Stimulated activated naive B cell treated with anti-CD40 and anti-IgM and Interleukin-4, amounts not matched to agents 10 μg/mL and 1 μg/mL and 100 μg/mL, for 72 hours (primary cell): Measurements from ENCODE around the gene CIAO3.
A peak's percentile ranks its signal among the peaks of the same experiment; 100 is the strongest.
"Not testable (repeated sequence)": the region's sequence is repeated elsewhere in the genome, so short reads cannot be mapped to it uniquely, and the experiment has no call there.

ENCODE experiments used
- ATAC-seq, 2 donors: fragments of 150-1000 bp; cut with Tn5 transposase; replicated peaks; 2 replicates each; pipeline ENCODE4 v1.10.0; 2021; ENCODE audit warnings: moderate library complexity in 1 of 2
- DNase-seq: peaks from one replicate; pipeline ENCODE4 v3.0.0; 2021
- H3K27ac Mint-ChIP-seq: one replicate; pipeline ENCODE4 v1.8.0; 2022; ENCODE audit warnings: mild to moderate bottlenecking, mixed read lengths
- H3K27me3 Mint-ChIP-seq, 2 donors: one replicate each; pipeline ENCODE4 v1.8.0; 2022; ENCODE audit warnings: mixed read lengths in 2 of 2
- H3K36me3 Mint-ChIP-seq, 2 donors: one replicate each; pipeline ENCODE4 v1.8.0; 2022; ENCODE audit warnings: mixed read lengths in 2 of 2, mild to moderate bottlenecking in 1 of 2
- H3K4me1 Mint-ChIP-seq, 2 donors: one replicate each; pipeline ENCODE4 v1.8.0; 2022; ENCODE audit warnings: mixed read lengths in 2 of 2, mild to moderate bottlenecking in 1 of 2
- H3K4me3 Mint-ChIP-seq, 2 donors: one replicate each; pipeline ENCODE4 v1.8.0; 2022; ENCODE audit warnings: mild to moderate bottlenecking in 2 of 2, mixed read lengths in 2 of 2, moderate library complexity in 1 of 2
- H3K9me3 Mint-ChIP-seq, 2 donors: one replicate each; pipeline ENCODE4 v1.8.0; 2022; ENCODE audit warnings: mixed read lengths in 2 of 2, mild to moderate bottlenecking in 1 of 2

CIAO3 gene

DNA sequence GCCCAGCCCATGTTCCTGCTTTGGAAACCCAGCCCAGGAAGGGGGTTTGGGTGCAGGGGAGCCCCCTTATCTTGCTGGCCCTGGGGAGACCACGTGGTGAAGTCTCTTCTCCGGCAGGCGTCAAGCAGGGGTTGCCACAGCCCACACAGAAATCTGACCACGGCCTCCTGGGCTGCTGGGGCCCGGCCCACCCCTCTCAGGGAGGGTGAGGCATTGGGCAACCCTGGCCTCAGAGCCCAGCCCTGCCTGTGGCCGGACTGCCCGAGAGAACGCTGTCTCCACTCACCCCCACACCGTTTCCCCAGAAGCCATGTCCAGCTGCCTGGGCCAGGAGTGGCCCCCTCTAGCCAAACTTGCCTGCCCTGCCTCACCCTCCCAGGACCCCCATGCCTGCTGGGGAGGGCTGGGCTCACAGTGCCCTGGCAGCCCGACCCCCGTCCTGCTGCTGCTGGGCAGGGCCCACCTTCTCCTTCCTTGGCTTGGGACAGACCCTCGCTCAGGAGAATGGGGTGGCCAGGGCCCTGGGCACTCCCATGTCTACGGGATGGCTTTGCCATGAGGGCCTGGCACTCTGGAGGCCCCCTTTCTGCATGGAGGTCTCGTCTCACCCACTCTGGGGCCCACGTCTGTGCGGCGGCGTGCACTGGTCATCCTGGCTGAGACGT, 40.7 kb upstream of the CIAO3 start:
- Mint-ChIP-seq H3K27ac (no peak overlapping the region), H3K9me3 (no peaks in the 10 kb centered on the region), H3K4me1 (peaks cover 6 to 8% of the 10 kb centered on the region in 2 donors), H3K27me3 (peaks cover 20 to 21% of the 10 kb centered on the region in 2 donors), H3K36me3 (peaks cover 6 to 8% of the 10 kb centered on the region in 2 donors), H3K4me3 (no peak overlapping the region)
- no peak for DNase-seq
- no peak for ATAC-seq

DNA sequence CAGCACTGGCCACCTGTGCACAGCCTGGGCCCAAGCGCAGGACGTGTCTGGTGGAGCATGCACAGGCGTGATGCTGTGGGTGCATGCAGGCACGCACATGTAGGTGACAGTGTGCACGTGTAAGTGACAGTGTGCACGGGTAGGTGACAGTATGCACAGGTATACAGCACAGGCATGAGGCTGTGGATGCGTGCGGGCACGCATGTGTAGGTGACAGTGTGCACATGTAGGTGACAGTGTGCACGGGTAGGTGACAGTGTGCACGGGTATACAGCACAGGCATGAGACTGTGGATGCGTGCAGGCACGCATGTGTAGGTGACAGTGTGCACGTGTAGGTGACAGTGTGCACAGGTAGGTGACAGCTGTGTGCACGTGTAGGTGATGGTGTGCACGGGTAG, 39.5 kb upstream of the CIAO3 start:
- no peaks in the 10 kb centered on the region for H3K9me3 Mint-ChIP-seq
- H3K27me3 Mint-ChIP-seq = peaks cover 21% of the 10 kb centered on the region in 2 donors
- no peak overlapping the region for H3K27ac Mint-ChIP-seq
- H3K36me3 Mint-ChIP-seq = peaks cover 6% of the 10 kb centered on the region in 2 donors
- ATAC-seq (no peak), DNase-seq (no peak)
- H3K4me3 Mint-ChIP-seq = no peak overlapping the region
- peaks cover 4 to 5% of the 10 kb centered on the region in 2 donors for H3K4me1 Mint-ChIP-seq

DNA sequence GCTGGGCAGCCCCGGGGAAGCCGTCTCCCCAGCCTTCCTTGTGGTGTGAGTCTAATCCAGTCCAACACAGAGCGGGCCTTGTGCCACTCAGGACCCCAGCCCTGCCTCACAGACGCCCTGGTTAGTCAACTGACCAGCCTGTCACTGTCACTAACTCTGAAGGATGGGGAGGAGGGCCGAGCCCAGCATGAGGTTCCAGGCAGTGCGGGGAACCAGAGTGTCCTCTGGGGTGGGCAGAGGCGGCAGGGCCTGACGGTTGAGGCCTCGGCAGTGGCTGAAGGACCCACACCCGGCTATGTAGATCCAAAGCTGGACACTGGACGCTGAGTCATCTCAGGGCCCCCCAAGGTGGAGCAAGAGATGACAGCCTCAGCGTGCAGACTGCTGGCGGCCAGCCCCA, 38.8 kb upstream of the CIAO3 start:
- ATAC-seq (no peak), DNase-seq (no peak)
- H3K27me3 Mint-ChIP-seq = peaks cover 21% of the 10 kb centered on the region in 2 donors
- H3K4me3 Mint-ChIP-seq = no peak overlapping the region
- no peaks in the 10 kb centered on the region for H3K9me3 Mint-ChIP-seq
- no peak overlapping the region for H3K27ac Mint-ChIP-seq
- H3K36me3 Mint-ChIP-seq = no peaks in the 10 kb centered on the region
- peaks cover 0 to 2% of the 10 kb centered on the region in 2 donors for H3K4me1 Mint-ChIP-seq

DNA sequence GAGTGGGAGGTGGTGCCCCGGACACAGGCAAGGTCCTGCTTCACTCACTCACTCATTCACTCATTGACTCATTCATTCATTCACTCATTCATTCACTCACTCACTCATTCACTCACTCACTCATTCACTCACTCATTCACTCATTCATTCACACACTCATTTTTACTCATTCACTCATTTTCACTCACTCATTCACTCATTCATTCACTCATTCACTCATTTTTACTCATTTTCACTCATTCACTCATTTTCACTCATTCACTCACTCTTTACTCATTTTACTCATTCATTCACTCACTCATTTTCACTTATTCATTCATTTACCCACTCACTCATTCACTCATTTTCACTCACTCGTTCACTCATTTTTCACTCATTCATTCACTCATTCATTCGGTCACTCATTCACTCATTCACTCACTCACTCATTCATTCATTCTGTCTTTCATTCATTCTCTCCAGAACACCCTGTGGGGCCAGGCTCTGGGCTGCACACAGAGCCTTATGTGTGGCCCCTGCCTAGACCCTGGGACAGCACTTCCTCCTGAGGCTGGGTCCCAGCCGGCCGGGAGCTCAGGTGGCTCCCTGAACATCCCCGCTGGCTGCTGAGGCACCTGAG, 38.2 kb upstream of the CIAO3 start:
- Mint-ChIP-seq H3K4me3 (no peak overlapping the region), H3K27ac (no peak overlapping the region), H3K9me3 (no peaks in the 10 kb centered on the region), H3K4me1 (peaks cover 0 to 2% of the 10 kb centered on the region in 2 donors), H3K36me3 (no peaks in the 10 kb centered on the region), H3K27me3 (peaks cover 21% of the 10 kb centered on the region in 2 donors)
- ATAC-seq (no peak), DNase-seq (no peak)

DNA sequence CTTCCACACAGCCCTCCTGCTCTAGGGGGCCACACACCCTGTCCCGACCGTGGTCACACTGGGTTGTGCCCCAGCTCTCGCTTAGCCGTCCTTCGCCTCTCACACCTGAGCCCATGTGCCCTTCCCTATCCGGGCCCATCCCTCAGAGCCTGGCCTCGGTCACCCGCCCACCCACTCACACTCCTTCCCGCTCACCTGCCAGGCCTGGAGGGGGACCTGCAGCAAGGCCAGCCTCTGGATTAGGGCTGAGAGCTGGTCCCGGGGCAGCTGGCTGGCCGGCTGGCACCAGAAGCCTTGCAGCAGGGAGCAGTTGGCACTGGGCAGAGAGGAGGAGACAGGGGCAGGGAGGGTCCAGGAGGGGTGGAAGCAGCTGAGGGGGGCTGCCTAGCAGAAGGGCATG, 37.6 kb upstream of the CIAO3 start:
- no peaks in the 10 kb centered on the region for H3K36me3 Mint-ChIP-seq
- no peak overlapping the region for H3K4me3 Mint-ChIP-seq
- H3K27me3 Mint-ChIP-seq = peaks cover 20 to 21% of the 10 kb centered on the region in 2 donors
- H3K27ac Mint-ChIP-seq = no peak overlapping the region
- H3K4me1 Mint-ChIP-seq = peaks cover 0 to 2% of the 10 kb centered on the region in 2 donors
- ATAC-seq (no peak), DNase-seq (no peak)
- no peaks in the 10 kb centered on the region for H3K9me3 Mint-ChIP-seq

DNA sequence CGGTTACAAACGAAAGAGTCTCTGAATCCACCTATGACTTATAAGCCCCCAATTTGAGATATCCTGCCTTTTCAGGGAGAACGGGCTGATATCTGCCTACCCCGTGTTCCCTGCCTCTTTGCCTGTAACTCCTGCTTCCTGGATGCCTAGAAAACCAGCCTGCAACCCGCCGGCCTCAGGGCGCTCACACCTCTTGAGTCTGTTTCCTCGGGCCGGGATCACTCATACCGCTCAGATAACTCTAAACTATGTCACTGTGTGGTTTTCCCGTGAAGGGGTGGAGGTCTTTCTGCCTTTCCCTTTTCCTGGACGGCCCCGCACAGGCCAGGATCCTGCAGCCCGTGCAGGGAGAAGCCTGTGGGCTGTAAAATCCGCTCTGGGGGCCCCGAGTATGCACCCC, 37.0 kb upstream of the CIAO3 start:
- Mint-ChIP-seq H3K9me3 (no peaks in the 10 kb centered on the region), H3K4me3 (no peak overlapping the region), H3K27me3 (peaks cover 17 to 21% of the 10 kb centered on the region in 2 donors), H3K27ac (no peak overlapping the region), H3K36me3 (no peaks in the 10 kb centered on the region), H3K4me1 (peaks cover 0 to 2% of the 10 kb centered on the region in 2 donors)
- DNase-seq = no peak
- ATAC-seq = peak in 1 of 2 donors; percentile 24

DNA sequence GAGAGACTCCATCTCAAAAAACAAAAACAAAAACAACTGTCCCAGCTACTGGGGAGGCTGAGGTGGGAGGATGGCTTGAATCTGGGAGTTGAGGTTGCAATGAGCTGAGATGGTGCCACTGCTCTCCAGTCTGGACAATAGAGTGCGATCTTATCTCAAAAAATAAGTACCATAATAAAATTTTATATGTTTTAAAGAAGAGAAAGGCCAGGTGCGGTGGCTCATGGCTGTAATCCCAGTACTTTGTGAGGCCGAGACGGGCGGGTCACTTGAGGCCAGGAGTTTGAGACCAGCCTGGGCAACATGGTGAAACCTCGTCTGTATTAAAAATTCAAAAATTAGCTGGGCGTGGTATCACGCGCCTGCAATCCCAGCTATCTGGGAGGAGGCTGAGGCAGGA, 36.0 kb upstream of the CIAO3 start:
- H3K36me3 Mint-ChIP-seq = no peaks in the 10 kb centered on the region
- H3K4me3 Mint-ChIP-seq = no peak overlapping the region
- H3K27me3 Mint-ChIP-seq = peaks cover 14 to 21% of the 10 kb centered on the region in 2 donors
- H3K27ac Mint-ChIP-seq = no peak overlapping the region
- peaks cover 0 to 2% of the 10 kb centered on the region in 2 donors for H3K4me1 Mint-ChIP-seq
- ATAC-seq = no peak
- H3K9me3 Mint-ChIP-seq = no peaks in the 10 kb centered on the region
- DNase-seq = no peak

DNA sequence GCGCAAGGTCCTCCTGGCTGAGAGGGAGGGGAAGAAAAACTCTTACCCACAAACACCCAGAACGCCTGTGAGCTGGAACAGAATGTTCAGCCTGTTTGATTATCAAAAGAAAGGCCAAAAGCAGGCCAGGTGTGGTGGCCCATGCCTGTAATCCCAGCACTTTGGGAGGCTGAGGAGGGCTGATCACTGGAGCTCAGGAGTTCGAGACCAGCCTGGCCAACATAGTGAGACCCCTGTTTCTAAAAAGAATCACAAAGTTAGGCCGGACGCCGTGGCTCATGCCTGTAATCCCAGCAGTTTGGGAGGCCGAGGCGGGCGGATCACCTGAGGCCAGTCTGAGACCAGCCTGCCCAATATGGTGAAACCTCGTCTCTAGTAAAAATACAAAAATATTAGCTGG, 35.5 kb upstream of the CIAO3 start:
- not testable (repeated sequence) for H3K4me1 Mint-ChIP-seq, H3K27ac Mint-ChIP-seq, H3K4me3 Mint-ChIP-seq, DNase-seq, ATAC-seq, H3K36me3 Mint-ChIP-seq, H3K9me3 Mint-ChIP-seq
- H3K27me3 Mint-ChIP-seq = peaks cover 14 to 21% of the 10 kb centered on the region in 2 donors

DNA sequence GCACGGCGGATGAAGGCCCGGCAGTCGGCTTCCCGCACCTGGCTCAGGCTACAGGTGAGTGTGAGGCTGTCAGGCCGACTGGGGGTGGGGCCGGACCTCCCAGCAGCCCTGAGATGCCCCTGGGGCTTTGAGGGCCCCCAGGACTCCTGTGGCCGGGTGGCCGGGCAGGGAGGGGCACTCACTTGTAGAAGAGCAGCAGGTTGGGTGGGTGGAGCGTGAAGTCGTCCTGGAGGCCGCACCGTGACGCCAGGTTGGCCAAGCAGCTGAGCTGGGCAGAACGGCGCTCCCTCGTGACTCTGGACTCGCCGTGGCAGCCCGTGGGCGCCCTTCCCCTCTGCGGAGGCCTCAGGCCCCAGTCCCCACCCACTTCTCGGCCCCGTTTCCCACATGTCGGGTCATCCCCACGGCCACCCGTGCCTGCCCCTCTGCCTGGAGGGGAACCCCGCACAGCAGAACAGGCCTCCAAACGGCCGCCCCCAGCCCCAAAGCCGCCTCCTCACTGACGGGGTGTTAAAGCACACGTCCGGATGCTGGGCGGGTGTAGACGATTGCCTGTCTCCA, 34.5 kb upstream of the CIAO3 start:
- Mint-ChIP-seq H3K27ac (no peak overlapping the region), H3K36me3 (no peaks in the 10 kb centered on the region), H3K4me3 (no peak overlapping the region), H3K4me1 (peaks cover 0 to 2% of the 10 kb centered on the region in 2 donors), H3K9me3 (no peaks in the 10 kb centered on the region), H3K27me3 (peaks cover 9 to 15% of the 10 kb centered on the region in 2 donors)
- DNase-seq (no peak), ATAC-seq (no peak)

DNA sequence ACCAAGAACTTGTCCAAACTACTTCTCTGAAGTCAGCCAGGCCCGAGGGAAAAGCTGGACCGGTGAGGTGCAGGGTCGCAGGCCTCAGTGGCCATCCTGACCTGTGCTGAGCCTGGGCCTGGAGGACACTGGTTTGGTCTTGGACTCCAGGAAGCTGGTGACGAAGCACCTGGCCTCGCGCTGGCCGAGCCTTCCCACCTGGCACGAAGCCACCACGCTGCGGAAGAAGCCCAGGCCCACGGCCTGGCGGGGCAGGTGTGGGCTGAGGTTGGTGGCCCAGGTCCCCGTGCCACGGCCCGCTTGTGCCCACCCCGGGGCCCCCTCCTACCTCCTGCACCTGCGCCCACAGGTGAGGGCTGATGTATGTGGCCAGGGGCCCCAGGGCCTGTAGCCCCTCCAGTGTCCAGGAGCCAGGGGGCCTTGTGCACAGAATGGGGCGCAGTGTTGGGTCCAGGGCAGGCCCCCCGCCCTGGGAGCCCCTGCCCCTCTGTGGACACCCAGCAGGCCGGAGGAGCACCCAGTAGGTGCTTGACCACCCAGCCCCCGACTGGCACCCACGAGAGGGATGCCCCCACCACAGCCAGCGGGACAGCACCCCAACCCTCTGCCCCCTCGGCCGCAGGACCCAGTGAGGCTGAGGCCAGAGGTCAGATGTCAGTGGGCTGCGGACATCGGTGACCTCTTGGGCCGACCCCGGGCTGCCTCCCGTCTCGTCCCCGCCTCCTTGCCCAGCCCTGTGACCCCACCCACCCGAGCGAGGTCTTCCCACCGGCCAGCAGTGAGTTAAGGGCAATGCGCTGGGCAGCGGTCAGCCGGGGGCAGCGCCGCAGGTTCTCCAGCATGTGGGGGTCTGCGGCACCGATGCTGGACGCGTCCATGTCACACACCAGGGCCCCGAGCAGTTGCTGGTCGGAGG, 33.5 kb upstream of the CIAO3 start:
- peaks cover 8 to 12% of the 10 kb centered on the region in 2 donors for H3K27me3 Mint-ChIP-seq
- no peaks in the 10 kb centered on the region for H3K9me3 Mint-ChIP-seq
- H3K4me3 Mint-ChIP-seq = no peak overlapping the region
- no peak overlapping the region for H3K27ac Mint-ChIP-seq
- peaks cover 0 to 2% of the 10 kb centered on the region in 2 donors for H3K4me1 Mint-ChIP-seq
- ATAC-seq = no peak
- H3K36me3 Mint-ChIP-seq = no peaks in the 10 kb centered on the region
- DNase-seq = no peak

DNA sequence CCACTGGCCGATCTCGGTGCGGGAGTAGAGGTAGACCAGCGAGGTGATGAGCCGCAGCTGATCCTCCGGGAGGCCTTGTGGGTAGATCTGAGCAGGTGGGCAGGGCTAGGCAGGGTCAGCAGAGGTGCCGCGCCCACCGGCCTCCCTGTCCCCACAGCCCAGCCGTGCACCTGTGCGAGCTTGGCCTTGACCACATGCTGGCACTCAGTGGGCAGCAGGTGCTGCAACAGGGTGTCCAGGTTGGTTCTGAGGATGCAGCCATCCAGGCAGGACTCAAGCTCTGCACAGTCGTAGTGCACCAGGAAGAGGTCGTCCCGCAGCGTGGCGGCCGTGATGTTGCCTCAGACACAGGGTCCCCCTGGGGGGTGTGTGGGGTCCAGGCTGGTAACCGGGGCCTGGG, 32.2 kb upstream of the CIAO3 start:
- H3K27me3 Mint-ChIP-seq = peaks cover 8 to 11% of the 10 kb centered on the region in 2 donors
- H3K9me3 Mint-ChIP-seq = no peaks in the 10 kb centered on the region
- DNase-seq = no peak
- H3K4me1 Mint-ChIP-seq = peaks cover 0 to 2% of the 10 kb centered on the region in 2 donors
- no peak for ATAC-seq
- H3K4me3 Mint-ChIP-seq = no peak overlapping the region
- no peak overlapping the region for H3K27ac Mint-ChIP-seq
- no peaks in the 10 kb centered on the region for H3K36me3 Mint-ChIP-seq

DNA sequence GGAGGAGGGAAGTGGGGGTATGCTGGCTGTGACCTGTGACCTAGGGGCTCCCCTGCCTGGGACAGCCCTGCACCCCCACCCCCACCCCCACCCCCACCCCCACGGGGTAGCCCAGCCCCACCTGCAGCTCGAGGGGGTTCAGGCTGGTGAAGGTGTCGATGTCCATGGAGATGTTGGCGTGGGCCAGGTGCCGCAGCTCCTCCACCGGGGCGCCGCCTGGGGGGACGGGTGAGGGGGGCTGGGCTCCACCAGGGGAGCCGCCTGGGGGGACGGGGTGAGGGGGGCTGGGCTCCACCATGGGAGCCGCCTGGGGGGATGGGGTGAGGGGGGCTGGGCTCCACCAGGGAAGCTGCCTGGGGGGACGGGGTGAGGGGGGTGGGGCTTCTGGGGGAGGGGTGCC, 29.6 kb upstream of the CIAO3 start:
- H3K36me3 Mint-ChIP-seq = no peaks in the 10 kb centered on the region
- ATAC-seq = no peak

DNA sequence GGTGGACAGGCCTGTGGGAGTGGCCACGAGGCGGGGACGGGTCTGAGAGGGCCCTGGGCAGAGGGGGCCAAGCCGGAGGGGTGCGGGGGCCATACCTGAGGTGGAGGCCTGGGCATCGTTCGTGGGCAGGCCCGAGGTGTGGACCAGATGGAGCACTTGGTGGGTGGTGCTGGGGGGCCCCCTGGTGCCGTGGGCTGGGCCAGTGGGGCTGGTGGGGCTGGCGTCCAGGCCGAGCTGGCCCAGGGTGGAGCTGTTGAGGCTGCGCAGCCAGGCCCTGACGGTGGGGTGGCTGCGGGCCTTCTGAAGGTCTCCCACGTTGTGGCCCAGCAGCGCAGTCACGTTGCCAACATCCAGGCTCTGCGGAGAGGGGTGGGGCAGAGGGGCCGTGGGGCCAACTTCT, 29.1 kb upstream of the CIAO3 start:
- Mint-ChIP-seq H3K27ac (no peak overlapping the region), H3K4me1 (no peaks in the 10 kb centered on the region), H3K36me3 (no peaks in the 10 kb centered on the region), H3K27me3 (peaks cover 0 to 4% of the 10 kb centered on the region in 2 donors), H3K4me3 (no peak overlapping the region), H3K9me3 (no peaks in the 10 kb centered on the region)
- no peak for ATAC-seq
- no peak for DNase-seq

More for the DNA sequence above, 29.6 kb upstream of the CIAO3 start:
- H3K4me3 Mint-ChIP-seq = no peak overlapping the region
- DNase-seq = no peak
- peaks cover 0 to 4% of the 10 kb centered on the region in 2 donors for H3K27me3 Mint-ChIP-seq
- no peak overlapping the region for H3K27ac Mint-ChIP-seq
- no peaks in the 10 kb centered on the region for H3K9me3 Mint-ChIP-seq
- H3K4me1 Mint-ChIP-seq = no peaks in the 10 kb centered on the region

DNA sequence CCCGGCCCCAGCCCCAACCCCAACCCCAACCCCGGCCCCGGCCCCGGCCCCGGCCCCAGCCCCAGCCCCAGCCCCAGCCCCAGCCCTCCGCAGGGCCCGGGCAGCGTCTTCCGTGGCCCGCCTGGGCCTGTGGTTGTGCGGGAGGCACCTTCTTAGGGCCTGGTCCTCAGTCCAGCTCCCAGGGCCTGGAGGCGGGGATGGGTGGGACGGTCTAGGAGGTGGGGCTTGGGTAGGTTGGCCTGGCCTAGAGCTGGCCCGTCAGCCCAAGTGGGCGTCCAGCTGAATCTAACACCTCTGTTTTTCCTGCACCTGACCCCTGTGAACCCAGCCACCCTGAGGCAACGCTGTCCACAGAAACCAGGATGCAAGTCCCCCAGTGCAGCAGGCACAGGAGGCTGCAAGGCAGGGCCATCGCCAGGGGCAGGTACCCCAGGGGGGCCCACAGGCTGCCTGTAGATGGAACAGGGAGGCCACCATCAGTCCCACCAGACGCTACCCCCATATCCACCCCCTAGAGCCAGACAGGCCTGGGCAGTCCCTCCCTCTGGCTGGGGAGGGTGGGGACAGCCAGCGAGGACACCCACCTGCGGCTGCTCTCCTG, 28.5 kb upstream of the CIAO3 start:
- no peaks in the 10 kb centered on the region for H3K4me1 Mint-ChIP-seq
- H3K27me3 Mint-ChIP-seq = peaks cover 0 to 4% of the 10 kb centered on the region in 2 donors
- ATAC-seq (no peak), DNase-seq (no peak)
- H3K4me3 Mint-ChIP-seq = no peak overlapping the region
- H3K9me3 Mint-ChIP-seq = no peaks in the 10 kb centered on the region
- H3K27ac Mint-ChIP-seq = peak overlapping the region; percentile 47
- no peaks in the 10 kb centered on the region for H3K36me3 Mint-ChIP-seq
